ENCODE data around the gene GIN1. TPM values are rescaled to one million over a fixed set of nuclear protein-coding genes. Genes with fewer than 3 reads are reported as not detected.
A peak's percentile ranks its signal among the peaks of the same experiment; 100 is the strongest.

The GIN1 gene, protein sequence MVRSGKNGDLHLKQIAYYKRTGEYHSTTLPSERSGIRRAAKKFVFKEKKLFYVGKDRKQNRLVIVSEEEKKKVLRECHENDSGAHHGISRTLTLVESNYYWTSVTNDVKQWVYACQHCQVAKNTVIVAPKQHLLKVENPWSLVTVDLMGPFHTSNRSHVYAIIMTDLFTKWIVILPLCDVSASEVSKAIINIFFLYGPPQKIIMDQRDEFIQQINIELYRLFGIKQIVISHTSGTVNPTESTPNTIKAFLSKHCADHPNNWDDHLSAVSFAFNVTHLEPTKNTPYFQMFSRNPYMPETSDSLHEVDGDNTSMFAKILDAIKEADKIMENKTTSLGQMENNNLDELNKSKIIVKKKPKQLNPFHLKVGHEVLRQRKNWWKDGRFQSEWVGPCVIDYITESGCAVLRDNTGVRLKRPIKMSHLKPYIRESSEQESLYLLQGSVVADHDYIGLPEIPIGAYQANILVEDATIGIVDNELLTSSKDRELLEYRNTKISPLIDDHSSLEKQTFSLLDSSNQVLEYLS
- total RNA-seq (2011; cell fraction: chromatin; rRNA removed; ENCODE audit: low replicate concordance): 6.1 and 25.6 TPM in 2 replicates
- 2.8 and 6.7 TPM in 2 replicates for total RNA-seq (2011; cell fraction: nucleolus; rRNA removed)
- 6.5 and 10.2 TPM in 2 replicates for total RNA-seq (2011; cell fraction: nucleoplasm; rRNA removed)
- total RNA-seq (2014; rRNA removed) (2.4 and 2.6 TPM in 2 replicates), total RNA-seq (2014; rRNA removed; fragmentation: Illumina TruSeq; extraction: Trizol) (9.4 and 11.0 TPM in 2 replicates), total RNA-seq (2015; rRNA removed; fragmentation: Illumina TruSeq; extraction: Trizol) (6.7 and 6.8 TPM in 2 replicates), total RNA-seq (2021) (7.8 TPM in 2 replicates), polyA plus RNA-seq (2011; rRNA removed) (8.3 and 9.8 TPM in 2 replicates), polyA plus RNA-seq (2014; fragmentation: Illumina TruSeq; extraction: Trizol) (5.3 and 6.2 TPM in 2 replicates), polyA plus RNA-seq (2014; fragmentation: Nextera tagmentation; extraction: Ambion mirVana) (1 to 10 TPM; 9.2 TPM), polyA plus RNA-seq (2014; rRNA removed) (6.2 and 8.8 TPM in 2 replicates), polyA minus RNA-seq (2011; rRNA and poly(A)+ RNA removed) (8.6 and 12.1 TPM in 2 replicates), Bru-seq, nascent RNA (percentile 73 among the genes with signal in this experiment), BruChase-seq, experiment 1, labeled RNA remaining after a 2-hour chase (percentile 64 among the genes with signal in this experiment), BruChase-seq, experiment 2, labeled RNA remaining after a 6-hour chase (percentile 63 among the genes with signal in this experiment)
- polyA plus RNA-seq (2011; cell fraction: cytosol; rRNA removed): 0.75 and 1.7 TPM in 2 replicates
- 2.6 and 4.8 TPM in 2 replicates for polyA plus RNA-seq (2011; cell fraction: nucleus; rRNA removed)
- polyA plus RNA-seq (2012): 4.7 and 6.1 TPM in 2 replicates
- polyA minus RNA-seq (2011; cell fraction: cytosol; rRNA and poly(A)+ RNA removed): 1.4 and 3.8 TPM in 2 replicates
- polyA minus RNA-seq (2011; cell fraction: nucleus; rRNA and poly(A)+ RNA removed): 8.6 and 17.8 TPM in 2 replicates
- long read RNA-seq, experiment 1, partial matches to known transcripts: 0 of 11 reads
- long read RNA-seq, experiment 1, other reads (novel, unspliced or antisense): 5 of 11 reads
- long read RNA-seq, experiment 2, partial matches to known transcripts: 4 of 7 reads
- long read RNA-seq, experiment 2, other reads (novel, unspliced or antisense): 1 of 7 reads
- long read RNA-seq, experiment 3, partial matches to known transcripts: 0 of 6 reads
- long read RNA-seq, experiment 3, other reads (novel, unspliced or antisense): 3 of 6 reads

DNA sequence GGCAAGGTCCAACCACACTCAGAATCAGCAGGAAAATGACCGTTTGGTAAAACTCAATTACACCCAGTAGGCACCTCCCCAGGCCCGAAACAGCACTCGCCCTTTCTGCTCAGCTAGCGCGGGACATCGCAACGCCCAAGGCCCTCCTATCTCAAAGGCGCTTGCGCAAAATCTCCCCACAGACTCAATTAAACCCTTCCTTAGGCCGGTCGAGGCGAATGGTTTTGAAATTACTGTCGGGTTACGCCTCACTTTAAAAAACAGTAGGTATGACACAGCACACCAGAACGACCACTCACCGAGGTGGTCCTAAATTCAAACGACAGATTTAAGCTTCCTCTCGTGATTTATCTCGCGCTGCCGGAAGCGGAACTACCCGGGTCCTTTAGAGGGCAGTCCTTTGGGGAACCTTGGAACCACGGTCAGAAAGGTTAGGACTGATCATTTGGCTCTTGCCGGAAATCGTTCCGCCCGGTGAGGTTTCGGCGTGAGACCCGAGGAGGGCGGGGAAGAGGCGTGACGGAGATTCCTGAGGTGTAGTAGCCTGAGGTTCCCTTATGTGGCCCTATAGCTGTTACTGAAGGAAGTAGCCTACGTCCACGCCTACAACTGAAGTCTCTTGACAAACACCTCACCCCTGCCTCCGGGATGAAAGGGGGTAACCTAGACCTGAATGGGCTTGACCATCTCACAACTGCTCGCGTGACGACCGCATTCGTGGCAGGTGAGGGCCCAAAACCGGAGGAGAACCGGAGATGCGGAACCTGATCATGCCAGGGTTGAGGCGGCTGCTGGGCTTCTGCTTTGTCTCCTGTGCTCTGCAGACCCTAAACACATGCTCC, at the start of gene GIN1, which contains the start of gene PPIP5K2:
GIN1 (minus strand) TSS at position 374 of the 842 bp plus-strand sequence. CDS start 11,431 bp downstream, outside the sequence.
PPIP5K2 (plus strand) TSS at position 537 of the 842 bp plus-strand sequence. CDS start 9,289 bp downstream, outside the sequence.
- WGBS (ENCODE audit: insufficient coverage, low coverage, missing lambda C conversion rate): 1% methylated on average over 43 of the region's 46 CpGs
- Histone ChIP-seq H3K4me1 (replicated peaks in 1 of 2; ENCODE audit: control insufficient read depth in 2 of 2, insufficient read depth in 2 of 2, low read length in 2 of 2) (peaks cover 0 to 14% of the 10 kb centered on the region in 2 experiments; a peak in 3 of 5 replicates), H3K36me3 (ENCODE audit: control insufficient read depth, insufficient read depth, low read length) (peaks cover 18% of the 10 kb centered on the region), H3K9me1 (ENCODE audit: control insufficient read depth, insufficient read depth, low read length) (no peaks in the 10 kb centered on the region), H3K4me2 (ENCODE audit: insufficient read depth, low read length) (peak within 1 kb of the TSS; percentile 90), H2AFZ (ENCODE audit: low read depth, low read length) (peak within 1 kb of the TSS; percentile 86), H3K9me3 (replicated peaks; ENCODE audit: control insufficient read depth, insufficient read depth, low read depth, low read length) (no peaks in the 10 kb centered on the region), H3K27me3 (ENCODE audit: control insufficient read depth in 2 of 2, insufficient read depth in 2 of 2, low read length in 2 of 2) (no peaks in the 10 kb centered on the region), H3K9ac (ENCODE audit: insufficient read depth in 1 of 2, low read depth in 2 of 2, low read length in 2 of 2) (peak within 1 kb of the TSS; percentile 98 to 99), H4K20me1 (replicated peaks; ENCODE audit: control insufficient read depth, insufficient read depth, low read length) (no peaks in the 10 kb centered on the region), H3K4me3 (peak within 1 kb of the TSS; percentile 60), H3K27ac (ENCODE audit: extremely low read depth, low read depth, low read length) (peak within 1 kb of the TSS; percentile 99), H3K79me2 (ENCODE audit: control insufficient read depth, insufficient read depth, low read length) (peaks cover 92% of the 10 kb centered on the region)
- CTCF ChIA-PET (ENCODE audit: low intra/inter-chr PET ratio): no interaction called here
- peak; percentile 99 for FAIRE-seq
- POLR2A ChIA-PET: interaction anchor here (0.8 to 2.4 kb wide), 15 partner anchors 9 to 449 kb away, joined by 3 to 13 read pairs (median 6); no protein-coding TSS in a partner anchor
- intact Hi-C loops (cut with micrococcal nuclease): loop anchor here (2.0 to 10.0 kb wide), 3 partner anchors 63 to 965 kb away; partner anchors contain the start of gene MACIR
- in situ Hi-C loops (cut with MboI): no loop called here
- ATAC-seq: peak; percentile 87
- BruUV-seq (replicated peaks): no TSS peak
- DNase-seq (ENCODE audit: extremely low read depth in 1 of 4, low spot score in 3 of 4): peak; percentile 86 to 98 (median 88)
- no peak; the same call in 1 of the 2 replicates for TF ChIP-seq ZNF3 (CRISPR knock-in tag; IDR thresholded peaks at IDR 0.05)
- TF ChIP-seq GTF2F1 (IDR thresholded peaks at IDR 0.05; ENCODE audit: low read depth, low read length): no peak; the same call in 1 of the 2 replicates
- TF ChIP-seq NR2F6 (CRISPR knock-in tag; IDR thresholded peaks at IDR 0.05): no peak
- TF ChIP-seq CREB1 (IDR thresholded peaks at IDR 0.05): peak; percentile 72
- TF ChIP-seq CREB1 (CRISPR knock-in tag; IDR thresholded peaks at IDR 0.05): peak; percentile 63
- TF ChIP-seq PTTG1 (tag; IDR thresholded peaks at IDR 0.05; ENCODE audit: low read depth): no peak
- peak; percentile 76 for TF ChIP-seq RB1 (IDR thresholded peaks at IDR 0.05; ENCODE audit: low read depth)
- TF ChIP-seq, protein P1, sequence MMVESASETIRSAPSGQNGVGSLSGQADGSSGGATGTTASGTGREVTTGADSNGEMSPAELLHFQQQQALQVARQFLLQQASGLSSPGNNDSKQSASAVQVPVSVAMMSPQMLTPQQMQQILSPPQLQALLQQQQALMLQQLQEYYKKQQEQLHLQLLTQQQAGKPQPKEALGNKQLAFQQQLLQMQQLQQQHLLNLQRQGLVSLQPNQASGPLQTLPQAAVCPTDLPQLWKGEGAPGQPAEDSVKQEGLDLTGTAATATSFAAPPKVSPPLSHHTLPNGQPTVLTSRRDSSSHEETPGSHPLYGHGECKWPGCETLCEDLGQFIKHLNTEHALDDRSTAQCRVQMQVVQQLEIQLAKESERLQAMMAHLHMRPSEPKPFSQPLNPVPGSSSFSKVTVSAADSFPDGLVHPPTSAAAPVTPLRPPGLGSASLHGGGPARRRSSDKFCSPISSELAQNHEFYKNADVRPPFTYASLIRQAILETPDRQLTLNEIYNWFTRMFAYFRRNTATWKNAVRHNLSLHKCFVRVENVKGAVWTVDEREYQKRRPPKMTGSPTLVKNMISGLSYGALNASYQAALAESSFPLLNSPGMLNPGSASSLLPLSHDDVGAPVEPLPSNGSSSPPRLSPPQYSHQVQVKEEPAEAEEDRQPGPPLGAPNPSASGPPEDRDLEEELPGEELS (CRISPR knock-in tag; IDR thresholded peaks at IDR 0.05; ENCODE audit: borderline replicate concordance): no peak
- no peak for TF ChIP-seq ESRRB (CRISPR knock-in tag; IDR thresholded peaks at IDR 0.05; ENCODE audit: borderline replicate concordance)
